ENCODE results near the gene SMC1B. TPM values are rescaled to one million over a fixed set of nuclear protein-coding genes. Genes with fewer than 3 reads are reported as not detected.

The SMC1B gene
- total RNA-seq, 2 experiments from 2014 or later, result 0.62 to 0.67 TPM

DNA sequence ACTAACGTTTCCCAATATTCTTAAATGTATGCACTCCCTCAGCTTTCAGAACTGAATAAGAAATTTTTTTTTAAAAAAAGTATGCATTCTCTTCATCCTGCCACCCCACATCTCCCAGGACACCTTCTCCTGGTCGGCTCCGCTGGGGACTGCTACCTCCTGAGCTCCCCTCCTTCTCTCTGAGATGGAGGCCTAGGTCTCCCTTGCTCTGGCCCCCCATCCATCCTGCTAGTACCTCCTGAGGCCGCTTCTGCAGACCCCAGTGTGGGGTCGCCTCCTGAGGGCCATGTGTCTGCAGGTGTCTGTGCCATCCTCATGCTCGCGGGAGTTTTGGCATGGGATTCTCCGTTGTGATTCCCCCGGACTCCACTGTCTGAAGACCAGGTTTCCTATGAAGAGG lies 75.9 kb downstream of the SMC1B start:
- H3K36me3 Mint-ChIP-seq (ENCODE audit: low read depth), result peaks cover 54% of the 10 kb centered on the region
- POLR2A ChIA-PET, result no interaction called here
- CTCF ChIA-PET, result no interaction called here
- intact Hi-C loops (cut with DNase I, micrococcal nuclease), result no loop called here
- ATAC-seq, result no peak
- peaks cover 26% of the 10 kb centered on the region for H3K4me1 Mint-ChIP-seq
- no peaks in the 10 kb centered on the region for H3K27me3 Mint-ChIP-seq
- no peak overlapping the region for H3K27ac Mint-ChIP-seq
- H3K9me3 Mint-ChIP-seq (ENCODE audit: low read depth), result no peaks in the 10 kb centered on the region
- DNase-seq, result no peak
- no peak overlapping the region for H3K4me3 Mint-ChIP-seq

DNA sequence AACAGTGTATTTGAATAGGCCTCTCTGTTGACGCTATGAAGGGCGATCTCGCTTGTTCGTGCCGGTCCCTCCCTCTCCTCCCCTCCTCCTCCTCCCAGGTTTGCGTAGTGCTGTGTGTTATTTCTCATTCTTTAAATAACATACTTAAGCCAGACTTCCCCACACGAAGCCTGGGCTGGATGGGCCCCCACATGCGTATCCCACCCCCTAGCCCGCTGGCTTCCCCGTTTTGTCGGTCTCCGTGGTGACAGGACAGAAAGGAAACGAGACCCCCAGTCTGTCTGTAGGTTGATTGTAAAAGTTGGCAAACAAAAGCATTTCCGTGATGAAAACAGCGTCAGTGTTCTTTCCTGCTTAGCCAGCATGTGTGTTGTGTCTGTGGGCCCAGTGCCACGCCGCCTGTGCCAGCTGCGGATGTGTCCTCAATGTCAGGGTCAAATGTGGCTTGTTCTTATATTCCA lies 76.4 kb downstream of the SMC1B start:
- CTCF ChIA-PET, result no interaction called here
- ATAC-seq (no peak), DNase-seq (no peak)
- Mint-ChIP-seq H3K36me3 (ENCODE audit: low read depth) (peaks cover 56% of the 10 kb centered on the region), H3K9me3 (ENCODE audit: low read depth) (no peaks in the 10 kb centered on the region), H3K27me3 (no peaks in the 10 kb centered on the region), H3K4me1 (peaks cover 26% of the 10 kb centered on the region), H3K4me3 (no peak overlapping the region), H3K27ac (peak overlapping the region; percentile 53)
- intact Hi-C loops (cut with DNase I, micrococcal nuclease), result no loop called here
- POLR2A ChIA-PET, result no interaction called here

DNA sequence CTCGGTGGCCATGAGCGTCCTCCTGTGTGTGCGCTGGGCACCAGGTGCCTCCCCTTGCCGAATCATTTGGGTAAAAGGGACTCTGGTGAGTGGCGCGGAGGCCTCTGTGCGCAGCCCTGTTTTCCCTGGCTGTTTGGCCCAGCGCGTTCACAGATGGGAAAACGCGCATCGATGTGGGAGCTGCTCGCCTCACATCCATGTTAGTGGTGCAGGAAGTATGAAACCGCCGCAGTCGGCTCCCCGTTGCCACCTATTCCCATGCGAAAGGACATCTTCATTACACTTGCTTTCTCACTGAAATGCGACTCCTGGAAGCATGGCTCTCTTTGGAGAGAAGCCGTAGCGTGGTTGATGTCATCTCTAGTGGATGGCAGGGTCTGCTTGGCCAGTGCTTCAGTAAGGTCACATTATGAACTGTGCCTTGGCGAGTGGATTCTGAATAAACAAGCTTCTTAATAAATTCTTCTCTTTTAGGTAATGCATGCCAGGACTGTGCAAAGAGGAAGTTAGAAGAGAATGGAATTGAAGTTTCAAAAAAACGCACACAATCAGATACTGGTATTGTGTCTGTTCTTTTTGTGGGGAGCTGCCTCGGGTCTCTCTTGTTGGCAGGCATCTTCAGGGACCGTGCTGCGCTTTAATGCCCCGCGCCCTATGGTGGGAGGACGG lies 77.4 kb downstream of the SMC1B start:
- no peak overlapping the region for H3K27ac Mint-ChIP-seq
- H3K4me3 Mint-ChIP-seq, result no peak overlapping the region
- peaks cover 18% of the 10 kb centered on the region for H3K4me1 Mint-ChIP-seq
- H3K9me3 Mint-ChIP-seq (ENCODE audit: low read depth), result no peaks in the 10 kb centered on the region
- DNase-seq (no peak), ATAC-seq (no peak)
- ChIA-PET POLR2A (no interaction called here), CTCF (interaction anchor here (0.5 to 1.0 kb wide), 4 partner anchors 12 to 651 kb away, joined by 3 read pairs; no protein-coding TSS in a partner anchor)
- H3K36me3 Mint-ChIP-seq (ENCODE audit: low read depth), result peaks cover 49% of the 10 kb centered on the region
- intact Hi-C loops (cut with DNase I, micrococcal nuclease), result no loop called here
- no peaks in the 10 kb centered on the region for H3K27me3 Mint-ChIP-seq

DNA sequence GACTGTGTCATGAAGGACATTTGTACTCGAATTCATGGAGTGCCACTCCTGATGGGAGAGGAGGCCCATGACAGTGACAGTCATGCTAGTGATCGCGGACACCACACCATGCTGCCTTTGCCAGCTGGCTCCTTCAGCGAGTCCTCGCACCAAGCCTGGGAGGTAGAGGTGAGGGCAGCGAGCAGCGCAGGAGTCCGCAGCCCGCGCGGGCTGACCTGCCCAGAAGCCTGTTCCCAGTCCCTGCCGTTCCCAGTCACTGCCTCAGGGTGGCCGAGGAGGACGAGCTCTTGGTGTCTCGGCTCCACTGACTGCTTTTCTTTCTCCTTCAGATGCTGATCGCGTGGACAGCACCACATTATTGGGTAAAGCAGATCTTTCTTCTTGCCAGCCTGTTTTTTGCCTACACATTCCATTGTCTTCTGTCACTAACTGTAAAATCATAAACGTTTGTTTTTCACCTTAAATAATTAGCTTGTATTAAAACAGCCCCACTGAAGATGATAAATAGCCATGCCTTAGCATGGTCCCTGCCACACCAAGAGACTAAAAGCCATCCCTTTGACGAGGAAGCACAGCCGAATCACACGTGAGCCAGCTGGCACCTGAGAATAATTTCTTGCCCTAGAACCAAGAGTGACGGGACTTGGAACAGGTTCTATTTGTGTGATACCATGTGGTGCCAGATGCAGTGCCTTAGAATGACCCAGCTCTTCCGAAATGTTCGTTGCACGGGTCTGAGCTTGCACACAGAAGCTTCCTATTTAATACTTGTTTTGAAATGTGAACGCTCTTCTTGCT lies 78.2 kb downstream of the SMC1B start:
- DNase-seq (no peak), ATAC-seq (no peak)
- intact Hi-C loops (cut with DNase I, micrococcal nuclease), result no loop called here
- no peaks in the 10 kb centered on the region for H3K27me3 Mint-ChIP-seq
- H3K36me3 Mint-ChIP-seq (ENCODE audit: low read depth), result peaks cover 48% of the 10 kb centered on the region
- ChIA-PET POLR2A (no interaction called here), CTCF (interaction anchor here (0.6 to 1.0 kb wide), 3 partner anchors 13 to 651 kb away, joined by 3 read pairs; no protein-coding TSS in a partner anchor)
- H3K4me1 Mint-ChIP-seq, result peaks cover 16% of the 10 kb centered on the region
- H3K9me3 Mint-ChIP-seq (ENCODE audit: low read depth), result no peaks in the 10 kb centered on the region
- no peak overlapping the region for H3K4me3 Mint-ChIP-seq
- H3K27ac Mint-ChIP-seq, result no peak overlapping the region

DNA sequence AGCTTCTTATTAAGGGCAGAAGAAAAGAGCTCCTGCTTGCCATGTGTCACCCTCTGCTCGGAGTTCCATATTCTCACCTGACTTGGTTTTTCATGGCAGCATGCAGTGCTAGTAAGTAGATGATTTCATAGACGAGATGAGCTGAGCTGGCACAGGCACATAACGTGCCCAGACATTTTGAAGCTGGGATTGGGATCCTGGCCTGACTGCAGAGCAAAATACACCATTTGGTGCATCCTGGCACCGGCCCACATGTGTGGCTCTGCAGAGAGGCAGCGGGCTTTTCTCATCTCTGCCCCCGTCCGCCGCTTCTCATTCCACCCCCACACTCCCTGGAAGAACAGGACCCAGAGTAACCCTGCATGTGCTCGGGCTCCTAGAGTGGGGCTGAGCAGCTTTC lies 78.9 kb downstream of the SMC1B start:
- ATAC-seq, result no peak
- ChIA-PET CTCF (interaction anchor here (0.7 kb wide), 1 partner anchor 58 kb away, joined by 3 read pairs; no protein-coding TSS in a partner anchor), POLR2A (no interaction called here)
- H3K4me3 Mint-ChIP-seq, result no peak overlapping the region
- no peaks in the 10 kb centered on the region for H3K9me3 Mint-ChIP-seq (ENCODE audit: low read depth)
- peaks cover 44% of the 10 kb centered on the region for H3K36me3 Mint-ChIP-seq (ENCODE audit: low read depth)
- H3K4me1 Mint-ChIP-seq, result peaks cover 16% of the 10 kb centered on the region
- no peaks in the 10 kb centered on the region for H3K27me3 Mint-ChIP-seq
- DNase-seq, result no peak
- intact Hi-C loops (cut with DNase I, micrococcal nuclease), result no loop called here
- no peak overlapping the region for H3K27ac Mint-ChIP-seq

DNA sequence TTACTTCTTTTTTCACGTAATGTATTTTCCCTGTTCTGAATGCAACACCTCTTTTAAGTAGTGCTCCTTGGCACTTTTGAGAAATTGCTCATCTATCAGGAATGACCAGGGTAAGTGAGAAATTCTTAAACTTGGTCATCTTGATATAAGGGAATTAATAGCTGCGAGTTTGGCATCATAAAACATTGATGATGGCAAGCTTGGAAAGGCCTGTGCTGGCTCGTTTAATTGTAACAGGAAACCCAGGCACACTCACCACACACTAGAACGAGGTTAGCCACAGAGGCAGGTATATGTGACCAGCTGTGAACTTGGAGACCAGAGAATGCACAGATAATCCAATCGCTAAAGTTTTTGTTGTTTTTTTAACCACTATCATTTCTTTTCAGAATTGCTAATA lies 79.3 kb downstream of the SMC1B start:
- intact Hi-C loops (cut with DNase I, micrococcal nuclease), result no loop called here
- Mint-ChIP-seq H3K27ac (no peak overlapping the region), H3K4me3 (no peak overlapping the region), H3K27me3 (no peaks in the 10 kb centered on the region), H3K4me1 (peaks cover 20% of the 10 kb centered on the region), H3K9me3 (ENCODE audit: low read depth) (no peaks in the 10 kb centered on the region), H3K36me3 (ENCODE audit: low read depth) (peaks cover 46% of the 10 kb centered on the region)
- ATAC-seq (no peak), DNase-seq (no peak)
- ChIA-PET CTCF (interaction anchor here (0.7 kb wide), 1 partner anchor 58 kb away, joined by 3 read pairs; no protein-coding TSS in a partner anchor), POLR2A (interaction anchor here (0.6 kb wide), 1 partner anchor 13 kb away, joined by 4 read pairs; no protein-coding TSS in a partner anchor)

DNA sequence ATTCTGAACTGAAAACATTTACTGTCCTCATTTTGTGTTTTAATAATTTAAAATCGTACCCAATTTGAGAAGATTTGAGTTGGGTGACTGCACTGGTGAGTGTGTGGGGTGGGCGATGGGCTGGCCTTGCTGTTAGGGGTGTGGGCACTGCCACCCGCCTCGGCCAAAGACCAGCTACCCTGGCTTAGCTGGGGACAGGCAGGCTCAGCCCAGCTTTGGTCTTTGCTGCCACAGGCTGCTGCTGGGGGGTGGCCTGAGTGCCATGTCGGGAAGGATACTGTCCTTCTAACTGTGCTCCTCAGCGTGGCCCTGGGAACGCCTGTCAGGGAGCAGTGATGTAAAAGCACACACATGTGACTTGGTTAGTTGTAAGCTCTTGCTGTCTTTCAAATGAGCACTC lies 81.4 kb downstream of the SMC1B start:
- no peak overlapping the region for H3K27ac Mint-ChIP-seq
- intact Hi-C loops (cut with DNase I, micrococcal nuclease), result no loop called here
- POLR2A ChIA-PET, result interaction anchor here (1.0 kb wide), 1 partner anchor 21 kb away, joined by 3 read pairs; no protein-coding TSS in a partner anchor

DNA sequence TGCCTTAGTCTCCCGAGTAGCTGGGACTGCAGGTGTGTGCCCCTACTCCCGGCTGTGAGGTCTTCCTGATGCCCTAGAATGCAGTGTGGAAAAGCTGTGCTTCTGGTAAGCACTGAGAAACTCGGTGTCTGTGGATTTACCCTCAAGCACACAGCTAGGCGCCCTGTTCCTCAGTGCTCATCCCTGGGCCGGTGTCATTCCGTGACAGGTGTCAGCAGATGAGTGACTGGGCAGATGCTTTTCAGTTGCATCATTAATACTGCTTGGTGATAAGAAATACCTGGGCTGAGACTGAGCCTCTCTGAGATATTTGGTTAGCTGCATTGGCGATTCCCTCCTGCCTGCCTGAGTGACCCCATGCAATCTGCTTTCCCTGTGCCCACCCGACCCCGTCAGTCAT lies 81.9 kb downstream of the SMC1B start:
- Mint-ChIP-seq H3K9me3 (ENCODE audit: low read depth) (no peaks in the 10 kb centered on the region), H3K27ac (no peak overlapping the region), H3K36me3 (ENCODE audit: low read depth) (peaks cover 46% of the 10 kb centered on the region), H3K4me1 (peaks cover 16% of the 10 kb centered on the region), H3K4me3 (no peak overlapping the region), H3K27me3 (no peaks in the 10 kb centered on the region)
- ChIA-PET CTCF (interaction anchor here (0.6 kb wide), 1 partner anchor 82 kb away, joined by 3 read pairs; the partner anchor contains the start of genes RIBC2 and SMC1B), POLR2A (interaction anchor here (1.0 kb wide), 1 partner anchor 21 kb away, joined by 3 read pairs; no protein-coding TSS in a partner anchor)
- intact Hi-C loops (cut with DNase I, micrococcal nuclease), result no loop called here
- DNase-seq (no peak), ATAC-seq (no peak)

More for the DNA sequence above, 81.4 kb downstream of the SMC1B start:
- CTCF ChIA-PET, result no interaction called here
- Mint-ChIP-seq H3K27me3 (no peaks in the 10 kb centered on the region), H3K9me3 (ENCODE audit: low read depth) (no peaks in the 10 kb centered on the region), H3K36me3 (ENCODE audit: low read depth) (peaks cover 49% of the 10 kb centered on the region), H3K4me1 (peaks cover 21% of the 10 kb centered on the region), H3K4me3 (no peak overlapping the region)
- ATAC-seq (no peak), DNase-seq (no peak)

DNA sequence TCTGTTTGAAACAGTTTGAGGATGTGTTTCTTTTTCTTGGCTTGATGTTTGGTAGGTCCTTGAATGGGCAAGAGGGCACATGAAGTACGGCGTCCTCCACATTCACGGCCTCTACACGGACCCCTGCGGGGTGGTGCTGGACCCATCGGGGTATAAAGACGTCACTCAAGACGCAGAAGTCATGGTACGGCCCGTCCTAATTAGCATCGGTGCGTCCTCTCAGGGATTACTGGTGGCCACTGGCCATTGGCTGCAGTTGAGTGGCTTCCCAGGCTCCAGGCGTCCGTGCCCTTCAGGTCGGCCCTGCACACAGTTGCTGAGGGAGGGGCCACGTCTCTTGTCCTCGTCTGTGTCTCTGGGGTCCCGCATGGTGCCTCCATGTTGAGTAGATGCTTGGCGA lies 82.9 kb downstream of the SMC1B start:
- no peak overlapping the region for H3K4me3 Mint-ChIP-seq
- peaks cover 11% of the 10 kb centered on the region for H3K4me1 Mint-ChIP-seq
- no peak overlapping the region for H3K27ac Mint-ChIP-seq
- H3K27me3 Mint-ChIP-seq, result no peaks in the 10 kb centered on the region
- intact Hi-C loops (cut with DNase I, micrococcal nuclease), result no loop called here
- ChIA-PET CTCF (no interaction called here), POLR2A (no interaction called here)
- ATAC-seq (no peak), DNase-seq (no peak)
- H3K9me3 Mint-ChIP-seq (ENCODE audit: low read depth), result no peaks in the 10 kb centered on the region
- H3K36me3 Mint-ChIP-seq (ENCODE audit: low read depth), result peaks cover 42% of the 10 kb centered on the region

DNA sequence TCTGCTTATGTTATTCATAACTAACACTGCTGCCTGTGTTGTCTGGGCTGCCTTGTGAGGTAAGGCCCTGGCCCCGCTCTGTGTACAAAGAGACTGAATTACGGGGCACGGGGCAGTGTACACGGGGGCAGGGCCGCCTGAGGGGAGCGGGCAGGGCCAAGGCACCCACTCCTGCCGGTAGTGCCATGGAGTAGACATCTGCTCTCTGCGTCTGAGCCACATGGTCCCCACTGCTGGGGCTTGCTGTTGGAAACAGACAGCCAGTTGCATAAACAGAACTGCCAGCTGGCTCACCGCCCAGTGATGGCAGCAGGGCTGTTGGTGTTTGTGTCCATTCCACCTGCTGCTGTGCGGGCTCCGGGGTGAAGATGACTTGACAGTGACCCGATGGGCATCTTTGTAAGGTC lies 83.9 kb downstream of the SMC1B start:
- peak overlapping the region; percentile 39 for H3K27ac Mint-ChIP-seq
- no peak overlapping the region for H3K4me3 Mint-ChIP-seq
- DNase-seq, result no peak
- peaks cover 44% of the 10 kb centered on the region for H3K36me3 Mint-ChIP-seq (ENCODE audit: low read depth)
- no peaks in the 10 kb centered on the region for H3K9me3 Mint-ChIP-seq (ENCODE audit: low read depth)
- H3K4me1 Mint-ChIP-seq, result peaks cover 15% of the 10 kb centered on the region
- peak; percentile 47 for ATAC-seq
- H3K27me3 Mint-ChIP-seq, result no peaks in the 10 kb centered on the region
- CTCF ChIA-PET, result no interaction called here
- POLR2A ChIA-PET, result no interaction called here
- intact Hi-C loops (cut with DNase I, micrococcal nuclease), result no loop called here

DNA sequence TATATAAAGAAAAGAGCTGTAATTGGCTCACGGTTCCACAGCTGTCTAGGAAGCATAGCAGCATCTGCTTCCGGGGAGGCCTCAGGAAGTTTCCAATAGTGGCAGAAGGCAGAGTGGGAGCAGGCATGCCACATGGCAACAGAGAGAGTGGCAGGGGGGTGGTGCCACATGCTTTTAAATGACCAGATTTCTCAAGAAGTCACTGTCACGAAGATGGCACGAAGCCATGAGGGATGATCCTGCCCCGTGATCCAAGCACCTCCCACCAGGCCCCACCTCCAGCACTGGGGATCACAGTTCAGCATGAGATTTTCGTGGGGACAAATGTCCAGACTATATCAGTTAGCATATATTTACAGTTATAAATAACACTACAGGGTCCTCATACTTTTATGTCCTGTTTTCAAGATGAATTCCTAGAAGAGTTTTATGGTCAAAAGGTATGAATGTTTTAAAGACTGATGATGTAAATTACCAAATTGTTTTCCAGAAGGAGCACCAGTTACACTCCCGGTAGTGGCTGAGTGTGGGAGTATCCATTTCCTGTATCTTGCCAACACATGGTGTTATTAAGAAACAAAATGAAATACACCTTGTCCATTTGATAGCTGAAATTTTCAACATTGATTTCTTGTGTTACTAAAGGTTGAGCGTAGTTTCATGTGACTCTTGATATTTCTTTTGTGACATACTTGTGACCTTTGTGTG lies 84.4 kb downstream of the SMC1B start:
- H3K36me3 Mint-ChIP-seq (ENCODE audit: low read depth), result peaks cover 41% of the 10 kb centered on the region
- H3K9me3 Mint-ChIP-seq (ENCODE audit: low read depth), result no peaks in the 10 kb centered on the region
- ChIA-PET CTCF (interaction anchor here (0.7 kb wide), 1 partner anchor 13 kb away, joined by 3 read pairs; no protein-coding TSS in a partner anchor), POLR2A (interaction anchor here (0.6 to 0.9 kb wide), 2 partner anchors 22 to 366 kb away, joined by 3 read pairs; no protein-coding TSS in a partner anchor)
- H3K4me3 Mint-ChIP-seq, result no peak overlapping the region
- DNase-seq, result no peak
- H3K27ac Mint-ChIP-seq, result peak overlapping the region; percentile 39
- intact Hi-C loops (cut with DNase I, micrococcal nuclease), result no loop called here
- H3K27me3 Mint-ChIP-seq, result no peaks in the 10 kb centered on the region
- ATAC-seq, result no peak
- peaks cover 15% of the 10 kb centered on the region for H3K4me1 Mint-ChIP-seq

Data from activated CD4-positive, alpha-beta T cell treated with anti-CD3 and anti-CD28 coated beads for 36 hours (primary cell).